Measurements from ENCODE around the gene TBC1D2B.

The TBC1D2B gene

DNA sequence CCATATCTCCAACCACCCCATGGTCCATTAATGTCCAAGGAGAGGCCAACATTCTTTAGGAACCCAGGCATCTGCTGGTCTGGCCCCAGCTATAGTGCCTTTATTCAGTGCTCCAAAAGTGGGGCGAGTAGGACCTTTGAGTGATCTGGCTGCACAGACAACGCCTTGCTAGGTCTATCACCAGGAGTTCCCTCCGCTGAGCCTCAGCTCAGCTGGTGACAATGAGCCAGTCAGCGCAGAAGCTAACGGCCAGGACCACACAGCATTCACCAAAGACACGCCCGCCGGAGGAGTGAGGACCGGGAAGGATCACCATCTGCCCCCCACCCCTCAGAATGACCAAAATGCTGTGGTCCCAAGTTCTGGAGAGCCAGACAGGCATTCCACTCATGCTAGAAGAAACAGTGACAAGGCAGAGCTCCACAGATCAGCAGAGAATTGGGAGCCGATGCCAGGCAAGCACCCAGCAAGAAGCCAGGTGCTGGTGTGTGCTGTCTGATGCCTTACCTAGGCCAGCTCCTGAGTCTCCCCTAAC, 19.0 kb downstream of the TBC1D2B start:
- TF ChIP-seq SIN3A (IDR thresholded peaks at IDR 0.05; ENCODE audit: borderline replicate concordance, insufficient read depth, low read length) = no peak
- TF ChIP-seq TAF1 (IDR thresholded peaks at IDR 0.05; ENCODE audit: borderline replicate concordance, insufficient read depth, low read length) = no peak
- TF ChIP-seq, protein P1, sequence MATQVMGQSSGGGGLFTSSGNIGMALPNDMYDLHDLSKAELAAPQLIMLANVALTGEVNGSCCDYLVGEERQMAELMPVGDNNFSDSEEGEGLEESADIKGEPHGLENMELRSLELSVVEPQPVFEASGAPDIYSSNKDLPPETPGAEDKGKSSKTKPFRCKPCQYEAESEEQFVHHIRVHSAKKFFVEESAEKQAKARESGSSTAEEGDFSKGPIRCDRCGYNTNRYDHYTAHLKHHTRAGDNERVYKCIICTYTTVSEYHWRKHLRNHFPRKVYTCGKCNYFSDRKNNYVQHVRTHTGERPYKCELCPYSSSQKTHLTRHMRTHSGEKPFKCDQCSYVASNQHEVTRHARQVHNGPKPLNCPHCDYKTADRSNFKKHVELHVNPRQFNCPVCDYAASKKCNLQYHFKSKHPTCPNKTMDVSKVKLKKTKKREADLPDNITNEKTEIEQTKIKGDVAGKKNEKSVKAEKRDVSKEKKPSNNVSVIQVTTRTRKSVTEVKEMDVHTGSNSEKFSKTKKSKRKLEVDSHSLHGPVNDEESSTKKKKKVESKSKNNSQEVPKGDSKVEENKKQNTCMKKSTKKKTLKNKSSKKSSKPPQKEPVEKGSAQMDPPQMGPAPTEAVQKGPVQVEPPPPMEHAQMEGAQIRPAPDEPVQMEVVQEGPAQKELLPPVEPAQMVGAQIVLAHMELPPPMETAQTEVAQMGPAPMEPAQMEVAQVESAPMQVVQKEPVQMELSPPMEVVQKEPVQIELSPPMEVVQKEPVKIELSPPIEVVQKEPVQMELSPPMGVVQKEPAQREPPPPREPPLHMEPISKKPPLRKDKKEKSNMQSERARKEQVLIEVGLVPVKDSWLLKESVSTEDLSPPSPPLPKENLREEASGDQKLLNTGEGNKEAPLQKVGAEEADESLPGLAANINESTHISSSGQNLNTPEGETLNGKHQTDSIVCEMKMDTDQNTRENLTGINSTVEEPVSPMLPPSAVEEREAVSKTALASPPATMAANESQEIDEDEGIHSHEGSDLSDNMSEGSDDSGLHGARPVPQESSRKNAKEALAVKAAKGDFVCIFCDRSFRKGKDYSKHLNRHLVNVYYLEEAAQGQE (IDR thresholded peaks at IDR 0.05; ENCODE audit: insufficient read depth in 1 of 2, low read depth in 2 of 2, low read length in 2 of 2) = no peak
- no peak for TF ChIP-seq FOXP2 (optimal IDR thresholded peaks at IDR 0.05; ENCODE audit: borderline replicate concordance, extremely low read depth, extremely low read length, insufficient read depth)
- TF ChIP-seq POLR2AphosphoS5 (IDR thresholded peaks at IDR 0.05; ENCODE audit: low read depth, low read length) = no peak

- TF ChIP-seq FOXP2 (optimal IDR thresholded peaks at IDR 0.05; ENCODE audit: borderline replicate concordance, extremely low read depth, extremely low read length, insufficient read depth) (no peak), TAF1 (IDR thresholded peaks at IDR 0.05; ENCODE audit: borderline replicate concordance, insufficient read depth, low read length) (no peak), POLR2AphosphoS5 (IDR thresholded peaks at IDR 0.05; ENCODE audit: low read depth, low read length) (no peak), SIN3A (IDR thresholded peaks at IDR 0.05; ENCODE audit: borderline replicate concordance, insufficient read depth, low read length) (no peak)
- TF ChIP-seq, protein P1 (IDR thresholded peaks at IDR 0.05; ENCODE audit: insufficient read depth in 1 of 2, low read depth in 2 of 2, low read length in 2 of 2) = no peak
Observed at GRCh38 chr15:78057803-78058202, 19.7 kb downstream of the TBC1D2B start.

DNA sequence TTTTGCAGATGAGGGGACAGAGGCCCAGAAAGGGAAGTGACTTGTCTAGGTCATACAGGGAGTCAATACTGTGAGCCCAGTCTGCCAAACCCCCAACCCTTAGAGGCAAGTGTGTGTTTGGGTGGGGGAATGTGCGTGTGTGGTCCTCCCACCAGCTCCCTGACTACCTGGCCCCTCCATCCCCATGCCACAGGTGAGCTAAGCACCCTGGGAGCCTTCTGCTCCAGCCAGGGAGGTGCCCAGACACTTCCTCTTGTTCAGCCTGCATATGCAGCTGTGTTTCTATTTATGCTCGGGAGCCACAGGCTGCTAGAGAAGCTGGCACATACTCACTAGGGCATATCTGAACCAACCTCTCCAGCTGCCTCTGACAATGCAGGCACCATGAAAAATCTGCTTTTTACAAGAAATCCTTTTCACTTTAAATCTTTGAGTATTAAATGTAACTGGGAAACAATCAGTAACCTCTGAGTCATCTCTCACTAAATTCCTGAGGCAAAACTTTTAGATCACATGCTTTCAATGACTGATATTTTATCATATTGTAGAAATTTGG, 20.7 kb downstream of the TBC1D2B start:
- TF ChIP-seq POLR2AphosphoS5 (IDR thresholded peaks at IDR 0.05; ENCODE audit: low read depth, low read length) = no peak
- TF ChIP-seq, protein P1 (IDR thresholded peaks at IDR 0.05; ENCODE audit: insufficient read depth in 1 of 2, low read depth in 2 of 2, low read length in 2 of 2) = no peak
- TF ChIP-seq TAF1 (IDR thresholded peaks at IDR 0.05; ENCODE audit: borderline replicate concordance, insufficient read depth, low read length) = no peak

- TF ChIP-seq POLR2AphosphoS5 (IDR thresholded peaks at IDR 0.05; ENCODE audit: low read depth, low read length) = no peak
- TF ChIP-seq, protein P1 (IDR thresholded peaks at IDR 0.05; ENCODE audit: insufficient read depth in 1 of 2, low read depth in 2 of 2, low read length in 2 of 2) = no peak
- no peak for TF ChIP-seq FOXP2 (optimal IDR thresholded peaks at IDR 0.05; ENCODE audit: borderline replicate concordance, extremely low read depth, extremely low read length, insufficient read depth)
- TF ChIP-seq TAF1 (IDR thresholded peaks at IDR 0.05; ENCODE audit: borderline replicate concordance, insufficient read depth, low read length) = no peak
- no peak for TF ChIP-seq SIN3A (IDR thresholded peaks at IDR 0.05; ENCODE audit: borderline replicate concordance, insufficient read depth, low read length)
Observed at GRCh38 chr15:78055919-78056713, 21.4 kb downstream of the TBC1D2B start.
